Thymus (tissue), 11 donors: ENCODE data around the gene PRDM16. TPM values are rescaled to one million over a fixed set of nuclear protein-coding genes. Genes with fewer than 3 reads are reported as not detected.

Experiments
- DNase-seq, 9 donors: peaks; one replicate each; pipeline ENCODE4 v3.0.0-alpha.2; 2013; ENCODE audit warnings: low spot score in 9 of 9, low read depth in 6 of 9, missing footprints in 1 of 9
- H3K27ac ChIP-seq, 2 donors: one replicate each; pipeline ENCODE4 v1.5.1; 2013; ENCODE audit warnings: control low read depth in 1 of 2, low read depth in 1 of 2, low read length in 1 of 2, mild to moderate bottlenecking in 1 of 2, moderate library complexity in 1 of 2
- H3K27me3 ChIP-seq, 2 donors: one replicate each; pipeline ENCODE4 v1.5.1; 2013; ENCODE audit warnings: low read length in 1 of 2; ENCODE audit not compliant: control insufficient read depth in 2 of 2, insufficient read depth in 1 of 2
- H3K36me3 ChIP-seq, 2 donors: one replicate each; pipeline ENCODE4 v1.5.1; 2013; ENCODE audit warnings: low read length in 1 of 2, mild to moderate bottlenecking in 1 of 2, moderate library complexity in 1 of 2; ENCODE audit not compliant: control insufficient read depth in 2 of 2, insufficient read depth in 2 of 2
- H3K4me1 ChIP-seq, 2 donors: one replicate each; pipeline ENCODE4 v1.5.1; 2013; ENCODE audit warnings: low read length in 2 of 2; ENCODE audit not compliant: control insufficient read depth in 2 of 2, insufficient read depth in 2 of 2
- H3K4me3 ChIP-seq, 2 donors: one replicate each; pipeline ENCODE4 v1.5.1; 2013; ENCODE audit warnings: low read length in 2 of 2, control low read depth in 1 of 2, mild to moderate bottlenecking in 1 of 2
- H3K9me3 ChIP-seq, 2 donors: one replicate each; pipeline ENCODE4 v1.5.1; 2013; ENCODE audit warnings: low read length in 1 of 2, mild to moderate bottlenecking in 1 of 2; ENCODE audit not compliant: control insufficient read depth in 2 of 2, insufficient read depth in 1 of 2
- WGBS: extraction: QIAGEN DNeasy Blood & Tissue Kit; methylation state at CpG from one replicate; pipeline ENCODE4 v1.1.7; 2013; 5-methylcytosine and 5-hydroxymethylcytosine counted together
- polyA plus RNA-seq: library from polyadenylated mRNA; stranded (reverse); fragments of 200-250 nt; gene quantifications from one replicate; pipeline ENCODE4 v1.2.3, GENCODE V29; 2013
- total RNA-seq: library from RNA; stranded (reverse); fragments of 120-200 nt; gene quantifications from one replicate; pipeline ENCODE4 v1.2.4, GENCODE V29; 2013
- donor health status: healthy.

The PRDM16 gene
- total and polyA plus RNA-seq, 2 donors = 0.09 to 0.55 TPM

DNA sequence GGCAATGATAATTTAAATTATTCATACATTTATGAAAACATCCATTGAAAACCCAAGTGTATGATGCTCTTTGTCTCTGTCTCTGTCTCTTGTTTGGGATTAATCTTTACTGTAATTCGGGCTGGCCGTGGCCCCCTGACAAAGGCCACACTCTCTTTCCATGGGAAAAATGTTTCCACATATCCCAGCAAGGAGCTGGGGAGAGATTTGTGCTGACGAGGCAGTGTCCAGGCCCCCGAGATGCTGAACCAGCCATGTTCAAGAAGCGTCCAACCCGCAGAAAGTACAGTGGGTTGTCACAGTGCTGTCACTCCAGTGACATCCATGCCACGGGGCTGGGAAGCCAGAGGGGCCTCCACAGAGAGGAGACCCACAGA is 147.0 kb downstream of the PRDM16 start:
- Histone ChIP-seq H3K4me1 (no peaks in the 10 kb centered on the region), H3K27ac (no peak overlapping the region), H3K36me3 (no peaks in the 10 kb centered on the region), H3K9me3 (no peaks in the 10 kb centered on the region), H3K4me3 (no peak overlapping the region), H3K27me3 (peaks cover 0 to 9% of the 10 kb centered on the region in 2 donors)
- DNase-seq = no peak
- WGBS = 96% methylated on average over 7 of the region's 7 CpGs

DNA sequence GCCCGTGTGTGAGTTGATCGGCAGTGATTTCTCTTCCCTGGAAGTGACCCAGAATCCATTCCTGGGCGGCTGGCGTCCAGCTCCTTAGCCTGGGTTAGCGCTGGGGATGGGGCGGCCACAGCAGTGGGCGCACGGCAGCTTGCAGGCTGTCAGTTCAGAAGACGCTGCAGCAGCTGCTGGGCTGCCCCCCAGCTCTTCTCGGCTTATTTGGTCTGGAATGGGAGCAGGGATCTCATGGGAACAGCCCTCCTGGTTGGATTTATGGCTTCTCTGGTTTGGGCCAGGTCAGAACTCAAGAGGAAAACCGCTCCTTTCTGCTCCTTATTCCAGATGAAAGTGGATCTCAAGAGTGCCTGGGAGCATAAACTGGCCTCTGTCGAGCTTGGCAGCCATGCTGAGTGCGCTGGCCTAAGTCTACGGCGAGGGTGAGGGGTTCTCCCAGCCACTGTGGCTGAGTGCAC is 148.2 kb downstream of the PRDM16 start:
- peaks cover 0 to 7% of the 10 kb centered on the region in 2 donors for H3K4me1 ChIP-seq

DNA sequence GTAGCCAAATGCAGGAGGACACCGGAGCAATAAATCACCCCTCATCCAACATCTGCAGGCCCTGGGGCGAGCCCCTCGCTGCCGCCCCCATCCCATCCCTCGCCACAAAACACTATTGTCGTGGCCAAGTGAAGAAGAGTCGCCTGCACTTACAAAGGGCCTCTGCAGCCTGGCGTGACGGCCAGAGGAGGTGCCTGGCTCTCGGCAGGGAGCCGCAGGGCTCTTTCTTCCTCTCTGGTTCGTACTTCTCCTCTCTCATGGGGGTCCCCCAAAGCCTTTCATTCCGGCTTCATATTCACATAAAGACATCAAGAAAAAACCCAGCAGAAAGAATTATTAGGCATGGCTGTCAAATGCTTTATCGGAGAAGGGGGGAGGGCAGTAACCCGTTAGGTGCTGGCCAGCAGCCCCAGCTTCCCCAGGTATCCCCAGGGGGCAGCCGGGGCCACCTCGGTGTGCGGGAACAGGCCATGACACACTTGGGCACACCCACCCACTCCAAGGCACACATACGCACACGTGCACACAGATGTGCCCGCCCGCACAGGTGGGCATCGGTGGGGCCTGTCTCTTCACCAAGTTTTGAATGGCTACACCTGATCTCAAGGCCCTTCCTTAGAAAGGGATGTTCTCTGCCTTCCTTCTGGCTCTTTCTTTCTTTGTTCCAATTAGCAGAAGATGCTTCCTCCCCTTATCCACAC is 149.1 kb downstream of the PRDM16 start:
- Histone ChIP-seq H3K4me1 (peaks cover 0 to 11% of the 10 kb centered on the region in 2 donors), H3K4me3 (no peak overlapping the region), H3K27ac (no peak overlapping the region), H3K9me3 (no peaks in the 10 kb centered on the region), H3K36me3 (no peaks in the 10 kb centered on the region), H3K27me3 (peaks cover 0 to 9% of the 10 kb centered on the region in 2 donors)
- DNase-seq = no peak
- 60% methylated on average over 23 of the region's 23 CpGs for WGBS

More for the DNA sequence above, 148.2 kb downstream of the PRDM16 start:
- Histone ChIP-seq H3K27me3 (peaks cover 0 to 9% of the 10 kb centered on the region in 2 donors), H3K36me3 (no peaks in the 10 kb centered on the region), H3K9me3 (no peaks in the 10 kb centered on the region), H3K27ac (no peak overlapping the region), H3K4me3 (no peak overlapping the region)
- DNase-seq = no peak
- WGBS = 94% methylated on average over 15 of the region's 15 CpGs

DNA sequence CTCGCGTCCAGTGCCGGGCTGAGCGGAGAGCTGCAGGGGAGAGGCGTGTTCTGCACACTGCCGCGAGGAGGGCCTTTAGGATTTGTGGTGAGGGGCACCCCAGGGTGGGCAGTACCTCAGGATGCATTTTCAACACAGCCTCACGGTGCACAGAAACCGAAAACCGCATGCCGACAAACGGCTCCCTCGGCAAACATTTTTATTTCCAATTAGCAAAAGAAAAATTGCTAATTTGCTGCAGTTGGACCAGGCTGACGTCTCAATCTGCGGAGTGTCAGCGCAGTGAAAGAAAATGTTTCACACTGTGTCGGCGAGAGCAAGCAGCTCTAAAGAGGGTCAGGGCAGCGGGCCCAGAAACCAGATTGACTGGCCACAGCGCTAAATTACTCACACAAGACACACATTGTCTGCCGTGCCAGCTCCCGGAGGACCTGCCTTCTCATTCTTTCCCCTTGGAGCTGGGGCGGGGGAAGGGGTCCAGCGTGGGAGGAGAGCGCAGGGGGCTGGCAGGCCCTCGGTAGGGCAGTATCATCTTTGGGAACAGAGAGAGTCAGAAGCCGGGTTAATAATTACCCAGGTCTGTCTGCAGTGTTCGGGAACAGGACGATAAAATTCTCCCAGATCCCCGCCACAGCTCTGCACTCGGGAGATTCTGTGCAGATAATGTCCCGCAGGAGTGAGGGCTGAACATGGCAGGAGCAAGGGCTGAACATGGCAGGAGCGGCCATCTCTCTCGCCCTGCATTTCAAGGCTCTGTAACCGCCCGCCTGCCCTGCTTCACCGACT is 150.2 kb downstream of the PRDM16 start:
- no peaks in the 10 kb centered on the region for H3K9me3 ChIP-seq
- 95% methylated on average over 37 of the region's 37 CpGs for WGBS
- no peaks in the 10 kb centered on the region for H3K36me3 ChIP-seq
- peaks cover 0 to 11% of the 10 kb centered on the region in 2 donors for H3K4me1 ChIP-seq
- H3K4me3 ChIP-seq = no peak overlapping the region
- no peak for DNase-seq
- peaks cover 0 to 9% of the 10 kb centered on the region in 2 donors for H3K27me3 ChIP-seq
- H3K27ac ChIP-seq = no peak overlapping the region

DNA sequence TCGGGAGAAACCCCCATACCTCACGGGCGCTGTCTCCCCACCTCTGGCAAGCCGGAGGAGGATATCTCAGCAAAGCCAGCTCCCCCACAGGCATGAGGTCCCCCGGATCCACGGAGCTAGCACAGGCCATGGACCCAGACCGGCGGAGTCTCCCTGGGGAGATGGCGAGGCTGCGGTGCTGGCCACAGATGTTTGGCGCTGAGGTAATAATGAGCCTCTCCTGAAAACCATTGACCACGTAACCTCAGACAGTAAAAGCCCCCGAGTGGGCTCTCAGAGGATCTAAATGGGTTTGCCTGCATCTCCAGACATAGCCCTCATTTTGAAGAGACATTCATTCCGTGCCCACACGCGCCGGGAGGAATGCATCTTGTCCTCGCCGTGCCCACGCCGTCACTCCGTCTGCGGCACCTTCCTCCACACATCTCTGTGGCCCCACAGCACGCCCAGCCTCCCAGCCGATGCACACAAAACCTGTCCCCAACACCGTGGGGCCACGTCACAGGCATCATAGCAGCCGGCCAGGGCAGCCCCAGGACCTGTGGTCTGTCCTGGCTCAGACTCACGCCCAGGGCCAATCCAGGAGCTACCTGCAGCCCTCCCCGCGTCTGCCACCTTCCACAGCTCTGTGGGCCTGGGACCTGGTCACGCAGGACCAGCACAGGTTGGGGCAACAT is 150.9 kb downstream of the PRDM16 start:
- Histone ChIP-seq H3K9me3 (no peaks in the 10 kb centered on the region), H3K4me1 (peaks cover 0 to 11% of the 10 kb centered on the region in 2 donors), H3K4me3 (no peak overlapping the region), H3K27ac (no peak overlapping the region), H3K27me3 (peaks cover 0 to 9% of the 10 kb centered on the region in 2 donors), H3K36me3 (no peaks in the 10 kb centered on the region)
- WGBS = 96% methylated on average over 32 of the region's 32 CpGs
- no peak for DNase-seq

DNA sequence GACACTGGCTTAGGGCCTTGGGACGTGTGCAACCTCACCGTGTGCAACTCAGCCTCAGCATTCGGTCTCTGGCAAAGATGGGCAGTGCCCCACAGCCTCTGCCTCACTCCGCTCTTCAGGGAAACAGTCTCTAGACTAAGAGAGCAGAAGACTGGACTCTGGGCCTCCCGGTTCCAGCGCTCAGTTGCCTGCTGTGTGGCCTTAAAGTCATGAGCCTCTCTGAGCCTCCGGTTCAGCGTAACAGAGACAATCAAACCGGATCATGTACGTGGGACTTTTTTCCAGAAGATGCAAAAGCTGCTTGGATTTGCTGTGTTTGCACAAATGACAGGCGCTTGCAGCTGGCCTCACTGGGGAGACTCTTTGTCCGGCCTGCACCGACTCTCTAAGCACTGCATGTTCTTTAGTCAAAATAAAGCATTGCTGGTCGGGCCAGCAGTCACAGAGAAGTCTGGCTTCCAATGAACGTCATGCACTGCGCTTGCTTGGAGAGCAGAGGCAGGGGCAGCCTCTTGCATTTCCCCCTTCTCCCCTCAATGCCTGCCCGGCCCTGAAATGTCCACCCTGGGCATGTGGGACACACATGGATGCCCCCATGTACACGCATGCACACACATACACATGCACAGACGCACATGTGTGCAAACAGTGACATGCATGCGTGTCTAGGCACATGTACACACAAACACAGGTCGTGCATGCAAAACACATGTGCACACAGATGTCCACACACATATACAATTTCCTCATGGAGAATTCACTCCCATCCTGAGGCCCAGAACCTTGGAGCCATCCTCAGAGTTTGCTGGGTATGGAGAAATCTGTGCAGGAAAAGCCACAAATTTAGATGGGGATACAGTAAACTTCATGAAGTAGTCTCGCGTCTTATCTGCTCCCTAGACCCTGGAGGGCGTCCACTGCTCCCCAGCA is 152.4 kb downstream of the PRDM16 start:
- Histone ChIP-seq H3K4me1 (peaks cover 0 to 11% of the 10 kb centered on the region in 2 donors), H3K36me3 (no peaks in the 10 kb centered on the region), H3K4me3 (no peak overlapping the region), H3K9me3 (no peaks in the 10 kb centered on the region), H3K27ac (no peak overlapping the region), H3K27me3 (peaks cover 0 to 5% of the 10 kb centered on the region in 2 donors)
- 78% methylated on average over 24 of the region's 24 CpGs for WGBS
- no peak for DNase-seq

DNA sequence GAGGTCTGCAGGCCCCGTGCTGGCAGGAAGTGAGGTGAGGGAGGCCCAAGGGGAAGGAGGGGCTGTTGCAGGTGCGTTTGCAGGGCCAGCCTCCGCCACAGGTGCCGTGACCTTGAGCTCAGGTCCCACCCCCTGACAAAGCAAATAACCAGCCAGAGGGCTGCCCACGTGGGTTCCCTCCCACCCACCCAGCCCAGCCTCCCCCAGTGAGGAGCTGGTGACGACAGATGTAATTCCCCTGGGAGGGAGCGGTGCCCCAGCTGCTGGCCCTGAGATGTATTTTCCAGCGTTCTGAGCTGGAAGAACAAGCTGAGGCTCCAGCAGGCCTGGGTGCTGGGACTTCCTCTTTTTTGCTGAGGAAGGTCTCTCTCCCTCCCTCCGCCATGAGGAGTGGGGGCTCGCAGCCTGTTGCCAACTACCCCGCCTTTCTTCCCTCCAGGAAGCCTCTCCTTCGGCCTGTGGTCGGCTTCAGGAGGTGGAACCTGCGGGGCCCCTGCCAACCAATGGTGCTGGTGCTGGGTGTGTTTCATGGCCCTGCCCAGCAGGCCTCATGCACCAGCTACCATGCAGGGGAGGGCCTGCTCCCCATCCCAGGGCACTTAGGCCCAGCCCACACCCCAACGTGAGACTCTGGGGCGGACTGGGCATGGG is 153.2 kb downstream of the PRDM16 start:
- DNase-seq = peak in 5 of 9 donors; percentile 9 to 20 (median 11)
- Histone ChIP-seq H3K27ac (no peak overlapping the region), H3K36me3 (no peaks in the 10 kb centered on the region), H3K27me3 (peaks cover 0 to 5% of the 10 kb centered on the region in 2 donors), H3K4me1 (peaks cover 0 to 11% of the 10 kb centered on the region in 2 donors), H3K9me3 (no peaks in the 10 kb centered on the region), H3K4me3 (no peak overlapping the region)
- 6% methylated on average over 16 of the region's 16 CpGs for WGBS

DNA sequence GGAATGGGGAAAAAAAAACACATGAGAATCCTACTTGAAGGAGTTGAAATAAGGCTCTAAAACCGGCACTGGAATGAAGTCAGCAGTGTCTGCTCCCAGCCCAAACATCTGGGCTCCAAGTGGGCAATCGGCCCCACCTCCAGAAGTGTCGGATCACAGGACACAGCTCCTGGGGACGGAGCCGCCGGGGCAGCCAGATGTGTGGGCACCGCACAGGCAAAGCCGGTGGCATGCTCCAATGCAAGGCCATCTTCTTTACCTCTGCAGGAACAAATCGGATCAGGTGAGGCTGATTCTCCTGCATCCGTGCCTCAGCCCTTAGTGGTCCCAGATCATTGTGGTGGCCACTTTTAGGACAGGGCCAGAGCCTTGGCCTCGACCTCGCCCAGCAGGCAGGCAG is 156.7 kb downstream of the PRDM16 start:
- peaks cover 0 to 11% of the 10 kb centered on the region in 2 donors for H3K4me1 ChIP-seq
- WGBS = 90% methylated on average over 12 of the region's 12 CpGs

More for the DNA sequence above, 156.7 kb downstream of the PRDM16 start:
- H3K27ac ChIP-seq = no peak overlapping the region
- no peaks in the 10 kb centered on the region for H3K36me3 ChIP-seq
- DNase-seq = no peak
- peaks cover 0 to 3% of the 10 kb centered on the region in 2 donors for H3K27me3 ChIP-seq
- no peaks in the 10 kb centered on the region for H3K9me3 ChIP-seq
- H3K4me3 ChIP-seq = no peak overlapping the region
